Upper lobe of left lung (tissue), 4 donors: ENCODE data around the gene GAS2L1.

Source experiments
- CTCF ChIP-seq, 6 experiments: fragments of 450-650 bp in 4 of 6; fragments of 200-600 bp in 2 of 6; sonication (generic) in 2 of 6; IDR thresholded peaks; one replicate each; pipeline ENCODE4 v1.5.1; 2016 to 2019; ENCODE audit warnings: antibody characterized with exemption in 6 of 6
- POLR2A ChIP-seq, 4 donors: fragments of 450-650 bp; IDR thresholded peaks; one replicate each; pipeline ENCODE4 v1.5.1; 2016 to 2017; ENCODE audit warnings: antibody characterized with exemption in 4 of 4, mild to moderate bottlenecking in 2 of 4

DNA sequence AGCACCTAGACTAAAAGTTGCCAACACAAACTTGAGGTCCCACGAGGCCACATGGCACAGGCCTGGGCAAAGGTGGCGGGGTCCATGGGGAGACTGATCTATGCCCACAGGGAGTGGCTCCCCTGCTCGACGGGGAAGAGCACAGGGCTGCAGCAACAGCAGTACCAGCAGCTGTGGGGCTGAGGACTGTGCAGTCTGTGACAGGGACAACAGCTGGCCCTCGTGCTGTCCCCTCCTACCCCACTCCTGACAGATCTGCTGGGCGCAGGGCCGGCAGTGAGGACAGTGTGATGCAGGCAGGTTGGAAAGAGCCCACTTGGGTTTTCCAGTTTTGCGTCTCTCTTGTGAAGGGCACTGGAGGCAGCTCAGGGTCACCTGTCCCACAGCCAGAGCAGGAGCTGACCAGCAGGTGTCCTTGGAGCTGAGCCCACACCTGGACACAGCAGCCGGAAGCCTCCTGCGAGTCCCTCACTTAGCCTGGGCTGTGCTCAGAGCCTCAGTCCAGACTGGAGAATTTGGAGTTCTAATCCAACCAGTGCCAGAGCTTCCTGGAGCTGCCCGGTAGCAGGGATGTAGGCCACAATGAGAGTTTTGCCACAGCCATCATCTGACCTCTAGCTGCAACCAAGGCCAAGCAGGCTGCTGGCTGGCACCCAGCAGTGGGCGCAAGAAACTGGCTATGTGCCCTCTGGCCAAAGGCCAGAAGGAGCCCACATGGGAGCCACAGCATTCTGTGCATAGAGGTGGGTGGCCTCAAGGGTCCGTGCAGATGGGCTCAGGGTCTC, 3.6 kb upstream of the GAS2L1 start:
- TF ChIP-seq CTCF (IDR thresholded peaks at IDR 0.05) (no peak), POLR2A (IDR thresholded peaks at IDR 0.05) (no peak)
